AG04450 (cell line): ENCODE measurements around the gene SPINK4. TPM values are rescaled to one million over a fixed set of nuclear protein-coding genes. Genes with fewer than 3 reads are reported as not detected.

Source experiments
- CTCF ChIA-PET: fragments of 300-600, 350-600 bp; formaldehyde crosslinking; extraction: SDS; loops from one replicate; lab custom pipeline; 2022; ENCODE audit warnings: antibody characterized with exemption, inconsistent platforms; lab: Charles Lee
- POLR2A ChIA-PET: fragments of 350-600 bp; formaldehyde crosslinking; extraction: SDS; loops from one replicate; lab custom pipeline; 2021; ENCODE audit warnings: antibody characterized with exemption, inconsistent platforms; lab: Yijun Ruan, JAX
- DNase-seq: peaks from one replicate; pipeline ENCODE4 v3.0.0-alpha.2; 2011; ENCODE audit warnings: low read depth, low spot score
- H3K27ac ChIP-seq: one replicate; pipeline ENCODE4 v1.5.1; 2012; ENCODE audit warnings: low read depth, low read length, control low read depth
- H3K27me3 ChIP-seq: one replicate; pipeline ENCODE4 v1.6.0; 2012; ENCODE audit warnings: low read length; ENCODE audit not compliant: control insufficient read depth, insufficient read depth
- H3K4me3 ChIP-seq: 2 replicates; pipeline ENCODE4 v1.5.1; 2011; ENCODE audit warnings: mild to moderate bottlenecking, low read depth, low read length, control low read depth
- H3K9me3 ChIP-seq: 2 replicates; pipeline ENCODE4 v1.5.1; 2012; ENCODE audit warnings: low read length; ENCODE audit not compliant: control insufficient read depth, insufficient read depth
- polyA plus RNA-seq: library from polyadenylated mRNA; depleted of rRNA; stranded (reverse); fragments of >200 nt; gene quantifications from 2 replicates; pipeline ENCODE4 v1.2.3, GENCODE V29; 2011
- TF ChIP-seq, protein P1 (sequence below): IDR thresholded peaks from 2 replicates; pipeline ENCODE4 v1.5.1; 2011; ENCODE audit warnings: low read depth, low read length, control low read depth, inconsistent platforms

The SPINK4 gene
- polyA plus RNA-seq, 1 experiment, result not detected

DNA sequence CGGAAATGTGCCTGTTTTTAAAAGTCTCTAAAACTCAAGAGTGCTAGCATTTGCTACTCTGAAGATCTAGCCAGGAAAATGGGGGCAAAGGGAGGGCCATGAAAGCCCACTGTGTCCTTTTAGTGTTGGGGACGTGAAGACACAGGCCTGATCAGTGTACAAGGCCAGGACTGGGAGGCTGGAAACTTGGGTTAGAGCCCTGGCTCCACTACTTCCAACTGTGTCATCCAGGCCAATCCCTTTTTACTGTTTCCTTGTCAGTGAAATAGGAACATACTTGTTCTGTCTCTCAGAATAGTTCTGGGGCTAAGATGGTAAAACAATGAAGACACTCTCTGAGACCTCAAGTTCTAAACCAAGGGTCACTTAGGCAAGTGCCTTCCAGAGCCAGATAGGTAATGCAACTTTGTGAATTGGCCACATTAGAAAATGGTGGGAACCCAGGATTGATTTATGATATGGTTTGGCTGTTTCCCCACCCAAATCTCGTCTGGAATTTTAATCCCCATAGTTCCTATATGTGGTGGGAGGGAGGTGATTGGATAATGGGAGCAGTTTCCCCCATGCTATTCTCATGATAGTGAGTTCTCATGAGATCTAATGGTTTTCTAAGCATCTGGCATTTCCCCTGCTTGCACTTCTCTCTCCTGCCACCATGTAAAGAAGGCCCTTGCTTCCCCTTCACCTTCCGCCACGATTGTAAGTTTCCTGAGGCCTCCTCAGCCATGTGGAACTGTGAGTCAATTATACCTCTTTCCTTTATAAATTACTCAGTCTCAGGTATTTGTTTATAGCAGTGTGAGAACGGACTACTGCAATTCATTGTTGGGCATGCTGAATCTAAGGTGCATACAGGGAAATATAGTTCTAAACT is 42.5 kb upstream of the SPINK4 start:
- no peak overlapping the region for H3K4me3 ChIP-seq
- DNase-seq, result no peak
- POLR2A ChIA-PET, result no interaction called here

DNA sequence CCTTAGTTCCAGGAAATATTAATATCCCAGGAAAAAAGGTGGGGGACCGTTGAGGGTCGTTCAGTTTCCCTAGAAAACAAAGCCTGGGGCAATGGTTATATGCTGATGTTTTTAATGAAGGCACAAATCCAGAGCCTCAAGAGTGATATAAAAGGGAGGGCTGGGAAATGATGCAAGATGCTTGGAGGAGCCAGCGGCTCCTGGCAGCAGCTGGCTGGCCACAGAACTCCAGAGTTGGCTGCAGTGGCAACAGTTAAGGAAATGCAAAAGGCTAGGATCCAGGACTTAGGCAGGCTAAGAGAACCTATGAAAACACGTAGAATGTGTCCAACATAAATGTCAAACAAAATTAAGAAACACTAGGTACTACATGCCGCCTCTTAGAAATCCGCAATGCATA is 41.8 kb upstream of the SPINK4 start:
- no peak overlapping the region for H3K27ac ChIP-seq
- peaks cover 3% of the 10 kb centered on the region for H3K27me3 ChIP-seq
- no peak overlapping the region for H3K4me3 ChIP-seq
- no peak for DNase-seq
- POLR2A ChIA-PET, result interaction anchor here (0.6 kb wide), 1 partner anchor 149 kb away, joined by 3 read pairs; no protein-coding TSS in a partner anchor
- CTCF ChIA-PET, result no interaction called here
- TF ChIP-seq, protein P1, sequence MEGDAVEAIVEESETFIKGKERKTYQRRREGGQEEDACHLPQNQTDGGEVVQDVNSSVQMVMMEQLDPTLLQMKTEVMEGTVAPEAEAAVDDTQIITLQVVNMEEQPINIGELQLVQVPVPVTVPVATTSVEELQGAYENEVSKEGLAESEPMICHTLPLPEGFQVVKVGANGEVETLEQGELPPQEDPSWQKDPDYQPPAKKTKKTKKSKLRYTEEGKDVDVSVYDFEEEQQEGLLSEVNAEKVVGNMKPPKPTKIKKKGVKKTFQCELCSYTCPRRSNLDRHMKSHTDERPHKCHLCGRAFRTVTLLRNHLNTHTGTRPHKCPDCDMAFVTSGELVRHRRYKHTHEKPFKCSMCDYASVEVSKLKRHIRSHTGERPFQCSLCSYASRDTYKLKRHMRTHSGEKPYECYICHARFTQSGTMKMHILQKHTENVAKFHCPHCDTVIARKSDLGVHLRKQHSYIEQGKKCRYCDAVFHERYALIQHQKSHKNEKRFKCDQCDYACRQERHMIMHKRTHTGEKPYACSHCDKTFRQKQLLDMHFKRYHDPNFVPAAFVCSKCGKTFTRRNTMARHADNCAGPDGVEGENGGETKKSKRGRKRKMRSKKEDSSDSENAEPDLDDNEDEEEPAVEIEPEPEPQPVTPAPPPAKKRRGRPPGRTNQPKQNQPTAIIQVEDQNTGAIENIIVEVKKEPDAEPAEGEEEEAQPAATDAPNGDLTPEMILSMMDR, result no peak
- no peaks in the 10 kb centered on the region; the same call in 1 of the 2 replicates for H3K9me3 ChIP-seq

More for the DNA sequence above, 42.5 kb upstream of the SPINK4 start:
- Histone ChIP-seq H3K27me3 (no peaks in the 10 kb centered on the region), H3K9me3 (no peaks in the 10 kb centered on the region; the same call in 1 of the 2 replicates), H3K27ac (no peak overlapping the region)
- CTCF ChIA-PET, result interaction anchor here (1.2 to 1.5 kb wide), 2 partner anchors 10 to 29 kb away, joined by 4 read pairs; no protein-coding TSS in a partner anchor
- TF ChIP-seq, protein P1, result no peak

DNA sequence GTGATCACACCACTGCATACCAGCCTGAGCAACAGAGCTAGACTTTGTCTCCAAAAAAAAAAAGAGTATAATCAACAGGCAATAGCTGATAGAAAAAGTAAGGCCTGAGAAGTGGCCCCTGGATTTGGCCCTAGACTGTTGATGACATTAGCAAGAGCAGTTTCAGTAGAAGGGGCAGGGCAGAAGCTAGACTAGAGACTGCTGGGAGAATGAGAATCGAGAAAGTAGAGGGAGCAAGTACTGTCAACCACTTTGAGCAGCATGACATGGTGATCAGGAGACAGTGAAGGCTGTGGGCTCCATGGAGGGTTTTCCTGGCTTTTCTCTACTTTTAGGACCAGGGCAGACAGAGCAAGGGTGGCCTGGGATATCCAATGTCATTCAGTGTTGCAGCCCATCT is 37.9 kb upstream of the SPINK4 start:
- no peak for DNase-seq
- H3K4me3 ChIP-seq, result no peak overlapping the region
- H3K27ac ChIP-seq, result no peak overlapping the region
- no peaks in the 10 kb centered on the region; the same call in 1 of the 2 replicates for H3K9me3 ChIP-seq
- ChIA-PET POLR2A (no interaction called here), CTCF (interaction anchor here (0.5 kb wide), 1 partner anchor 173 kb away, joined by 3 read pairs; no protein-coding TSS in a partner anchor)
- H3K27me3 ChIP-seq, result peaks cover 25% of the 10 kb centered on the region
- TF ChIP-seq, protein P1, result no peak

GRCh38 chr9:33202552-33203201 is 37.3 kb upstream of the SPINK4 start:
- no peak for DNase-seq
- ChIA-PET POLR2A (no interaction called here), CTCF (interaction anchor here (0.5 to 0.8 kb wide), 3 partner anchors 10 to 172 kb away, joined by 3 read pairs; no protein-coding TSS in a partner anchor)
- no peaks in the 10 kb centered on the region; the same call in 1 of the 2 replicates for H3K9me3 ChIP-seq
- no peak overlapping the region for H3K27ac ChIP-seq
- peaks cover 27% of the 10 kb centered on the region for H3K27me3 ChIP-seq
- TF ChIP-seq, protein P1, result no peak
- H3K4me3 ChIP-seq, result no peak overlapping the region
